Measurements from ENCODE around the gene FDX1. TPM values are rescaled to one million over a fixed set of nuclear protein-coding genes. Genes with fewer than 3 reads are reported as not detected.

FDX1 gene
- total and polyA plus RNA-seq, 2 of the 8 experiments (the other 6 are each of a cell fraction or from before 2014, with no cell fraction given) = 3.7 to 9.6 TPM

DNA sequence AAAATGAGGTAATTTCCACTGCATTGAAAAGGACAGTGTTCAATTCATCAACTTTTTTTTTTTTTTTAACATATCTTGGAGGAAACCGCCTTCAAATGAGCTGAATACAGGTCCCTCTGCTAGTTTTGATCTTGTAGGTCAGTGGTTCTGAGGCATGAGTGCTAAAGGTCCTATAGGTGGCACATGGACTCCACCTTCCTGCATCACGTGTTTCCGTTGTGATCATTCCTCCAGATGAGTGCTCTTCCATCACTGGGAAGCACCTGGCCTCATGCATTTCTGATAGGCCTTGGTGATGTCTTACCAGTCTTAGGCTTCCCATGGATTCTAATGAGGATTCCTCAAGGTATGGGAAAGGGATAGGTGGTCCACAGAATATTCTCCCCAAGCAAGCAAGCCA lies 37.8 kb downstream of the FDX1 start (continued):
- TF ChIP-seq SIX5 (IDR thresholded peaks at IDR 0.05; ENCODE audit: low read depth, low read length) (no peak), CREB1 (IDR thresholded peaks at IDR 0.05) (no peak)
